Peyer's patch (tissue), 4 donors: ENCODE results near the gene WWOX. TPM values are rescaled to one million over a fixed set of nuclear protein-coding genes. Genes with fewer than 3 reads are reported as not detected.

Experiments used
- DNase-seq, 3 donors: peaks; one replicate each; pipeline ENCODE4 v3.0.0-alpha.2; 2017 to 2019
- H3K27ac ChIP-seq, 4 donors: fragments of 200-600 bp; sonication (generic); one replicate each; pipeline ENCODE4 v1.5.1; 2016 to 2019
- H3K27me3 ChIP-seq, 2 donors: fragments of 200-600 bp; sonication (generic); one replicate each; pipeline ENCODE4 v1.5.1; 2019
- H3K36me3 ChIP-seq, 3 donors: fragments of 200-600 bp; sonication (generic); one replicate each; pipeline ENCODE4 v1.5.1; 2016 to 2019
- H3K4me1 ChIP-seq, 4 donors: fragments of 200-600 bp; sonication (generic); one replicate each; pipeline ENCODE4 v1.5.1; 2016 to 2019
- H3K4me3 ChIP-seq, 4 donors: fragments of 200-600 bp; sonication (generic); 1 replicate in 3 of 4; 2 replicates in 1 of 4; pipeline ENCODE4 v1.5.1; 2016 to 2019; ENCODE audit warnings: mild to moderate bottlenecking in 1 of 4
- H3K9me3 ChIP-seq, 4 donors: fragments of 200-600 bp; sonication (generic); one replicate each; pipeline ENCODE4 v1.5.1; 2016 to 2019; ENCODE audit warnings: mild to moderate bottlenecking in 1 of 4
- CTCF ChIP-seq, 6 experiments: fragments of 450-650 bp in 4 of 6; fragments of 200-600 bp in 2 of 6; sonication (generic) in 1 of 6; IDR thresholded peaks; one replicate each; pipeline ENCODE4 v1.5.1; 2017 to 2019; ENCODE audit warnings: antibody characterized with exemption in 6 of 6, mild to moderate bottlenecking in 3 of 6, moderate library complexity in 1 of 6
- POLR2A ChIP-seq, 2 donors: fragments of 450-650 bp; IDR thresholded peaks; one replicate each; pipeline ENCODE4 v1.5.1; 2017; ENCODE audit warnings: antibody characterized with exemption in 2 of 2, mild to moderate bottlenecking in 2 of 2, moderate library complexity in 2 of 2
- total RNA-seq, 4 donors: library from RNA; depleted of rRNA; stranded (reverse); fragments of >200 nt; gene quantifications; one replicate each; pipeline ENCODE4 v1.1.0, GENCODE V29; 2016

The WWOX gene
- total RNA-seq, 4 donors from 2014 or later = 17.3 to 197 (median 57.5) TPM

- no peak for DNase-seq
- H3K27ac ChIP-seq = no peak overlapping the region
- H3K27me3 ChIP-seq = no peaks in the 10 kb centered on the region
- no peaks in the 10 kb centered on the region for H3K4me1 ChIP-seq
- H3K36me3 ChIP-seq = no peaks in the 10 kb centered on the region
- no peak for TF ChIP-seq CTCF (IDR thresholded peaks at IDR 0.05)
- TF ChIP-seq POLR2A (IDR thresholded peaks at IDR 0.05) = no peak
- no peaks in the 10 kb centered on the region for H3K9me3 ChIP-seq
- H3K4me3 ChIP-seq = no peak overlapping the region
Observed at GRCh38 chr16:78750611-78751010, 651.2 kb downstream of the WWOX start.

GRCh38 chr16:78751601-78752000 is 652.1 kb downstream of the WWOX start:
- Histone ChIP-seq H3K27me3 (no peaks in the 10 kb centered on the region), H3K4me1 (no peaks in the 10 kb centered on the region), H3K36me3 (no peaks in the 10 kb centered on the region), H3K4me3 (no peak overlapping the region), H3K27ac (no peak overlapping the region), H3K9me3 (no peaks in the 10 kb centered on the region)
- TF ChIP-seq POLR2A (IDR thresholded peaks at IDR 0.05) = no peak
- TF ChIP-seq CTCF (IDR thresholded peaks at IDR 0.05) = no peak
- DNase-seq = no peak

GRCh38 chr16:78754713-78755112 is 655.3 kb downstream of the WWOX start:
- Histone ChIP-seq H3K36me3 (no peaks in the 10 kb centered on the region), H3K27ac (no peak overlapping the region), H3K4me3 (no peak overlapping the region), H3K27me3 (no peaks in the 10 kb centered on the region), H3K4me1 (no peaks in the 10 kb centered on the region), H3K9me3 (no peaks in the 10 kb centered on the region)
- TF ChIP-seq CTCF (IDR thresholded peaks at IDR 0.05) = no peak
- DNase-seq = no peak

GRCh38 chr16:78755751-78756661 is 656.6 kb downstream of the WWOX start:
- no peaks in the 10 kb centered on the region for H3K36me3 ChIP-seq
- no peaks in the 10 kb centered on the region for H3K4me1 ChIP-seq
- H3K27me3 ChIP-seq = no peaks in the 10 kb centered on the region
- no peak overlapping the region for H3K27ac ChIP-seq
- no peaks in the 10 kb centered on the region for H3K9me3 ChIP-seq
- DNase-seq = no peak
- H3K4me3 ChIP-seq = no peak overlapping the region
- TF ChIP-seq POLR2A (IDR thresholded peaks at IDR 0.05) = no peak
- no peak for TF ChIP-seq CTCF (IDR thresholded peaks at IDR 0.05)

- Histone ChIP-seq H3K27ac (no peak overlapping the region), H3K4me1 (no peaks in the 10 kb centered on the region), H3K36me3 (no peaks in the 10 kb centered on the region), H3K4me3 (no peak overlapping the region), H3K9me3 (no peaks in the 10 kb centered on the region), H3K27me3 (no peaks in the 10 kb centered on the region)
- DNase-seq = no peak
- TF ChIP-seq CTCF (IDR thresholded peaks at IDR 0.05) (no peak), POLR2A (IDR thresholded peaks at IDR 0.05) (no peak)
Observed at GRCh38 chr16:78759596-78759995, 660.1 kb downstream of the WWOX start.
